Measurements from ENCODE around the gene ARID3C. TPM values are rescaled to one million over a fixed set of nuclear protein-coding genes. Genes with fewer than 3 reads are reported as not detected.

Gene ARID3C
- total and polyA plus RNA-seq, 3 donors from 2014 or later: 0.31 to 0.45 (median 0.37) TPM

DNA sequence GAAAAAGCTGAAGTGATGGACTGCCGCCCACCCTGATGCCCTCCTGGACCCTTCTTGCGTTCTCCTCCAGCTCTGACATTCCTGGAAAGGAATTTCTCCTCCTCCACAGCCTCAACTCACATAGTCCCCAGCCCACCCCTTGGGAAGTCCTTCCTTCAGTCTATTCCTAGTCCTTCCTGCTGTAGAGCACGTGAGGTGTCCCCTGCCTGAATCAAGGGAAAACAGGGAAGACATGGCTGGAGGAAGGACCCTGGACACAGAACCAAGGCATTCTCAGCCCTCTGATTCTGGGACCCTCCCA, 3.7 kb downstream of the ARID3C start:
- no peaks in the 10 kb centered on the region for H3K27me3 ChIP-seq
- H3K9me3 ChIP-seq: no peaks in the 10 kb centered on the region
- peaks cover 22% of the 10 kb centered on the region for H3K4me1 ChIP-seq
- TF ChIP-seq, protein P1, sequence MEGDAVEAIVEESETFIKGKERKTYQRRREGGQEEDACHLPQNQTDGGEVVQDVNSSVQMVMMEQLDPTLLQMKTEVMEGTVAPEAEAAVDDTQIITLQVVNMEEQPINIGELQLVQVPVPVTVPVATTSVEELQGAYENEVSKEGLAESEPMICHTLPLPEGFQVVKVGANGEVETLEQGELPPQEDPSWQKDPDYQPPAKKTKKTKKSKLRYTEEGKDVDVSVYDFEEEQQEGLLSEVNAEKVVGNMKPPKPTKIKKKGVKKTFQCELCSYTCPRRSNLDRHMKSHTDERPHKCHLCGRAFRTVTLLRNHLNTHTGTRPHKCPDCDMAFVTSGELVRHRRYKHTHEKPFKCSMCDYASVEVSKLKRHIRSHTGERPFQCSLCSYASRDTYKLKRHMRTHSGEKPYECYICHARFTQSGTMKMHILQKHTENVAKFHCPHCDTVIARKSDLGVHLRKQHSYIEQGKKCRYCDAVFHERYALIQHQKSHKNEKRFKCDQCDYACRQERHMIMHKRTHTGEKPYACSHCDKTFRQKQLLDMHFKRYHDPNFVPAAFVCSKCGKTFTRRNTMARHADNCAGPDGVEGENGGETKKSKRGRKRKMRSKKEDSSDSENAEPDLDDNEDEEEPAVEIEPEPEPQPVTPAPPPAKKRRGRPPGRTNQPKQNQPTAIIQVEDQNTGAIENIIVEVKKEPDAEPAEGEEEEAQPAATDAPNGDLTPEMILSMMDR (IDR thresholded peaks at IDR 0.05): no peak
- no peak for TF ChIP-seq POLR2A (IDR thresholded peaks at IDR 0.05)
- no peaks in the 10 kb centered on the region for H3K36me3 ChIP-seq (ENCODE audit: low read depth, missing control alignments)
- WGBS, 2 donors: 64 to 71% methylated on average over 3 of the region's 3 CpGs
- intact Hi-C loops (cut with DNase I; ENCODE audit: low total_unique reads): no loop called here
- no peak overlapping the region for H3K4me3 ChIP-seq
- H3K27ac ChIP-seq: no peak overlapping the region
- DNase-seq: no peak

DNA sequence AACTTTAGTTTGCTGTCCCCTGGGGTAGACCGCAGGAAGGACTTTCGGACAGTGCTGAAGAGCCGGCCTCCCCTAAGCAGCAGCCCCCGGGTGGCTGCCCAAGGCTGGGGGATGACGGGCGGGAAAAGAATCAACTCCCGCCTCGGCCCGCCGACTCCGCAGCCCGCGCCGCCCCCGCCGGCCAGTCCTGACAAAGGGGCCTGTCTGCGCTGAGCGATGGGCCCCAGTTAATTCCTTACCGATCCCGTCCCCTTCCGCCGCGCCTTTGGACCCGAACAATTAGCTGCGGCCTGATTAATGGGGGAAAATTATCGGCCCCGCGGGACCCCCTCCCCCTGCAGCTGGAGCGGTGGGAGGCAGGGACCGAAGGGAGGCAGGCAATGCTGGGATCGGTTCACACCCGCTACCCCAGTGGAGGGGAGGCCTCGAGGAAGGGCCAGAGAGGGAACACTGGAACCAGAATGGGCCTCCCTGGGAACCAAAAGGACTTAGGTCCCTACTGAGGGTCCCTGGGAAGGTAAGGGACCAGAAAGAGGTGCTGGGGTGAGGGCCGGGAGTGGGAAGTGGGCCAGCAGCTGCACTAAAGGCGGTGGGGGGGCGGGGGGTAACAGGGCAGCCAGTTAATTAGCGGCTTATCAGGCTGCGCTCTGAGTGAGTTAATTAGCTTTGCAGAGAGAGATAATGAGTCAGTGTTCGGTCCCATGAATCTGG, 4.2 kb downstream of the ARID3C start:
- Histone ChIP-seq H3K9me3 (no peaks in the 10 kb centered on the region), H3K27ac (no peak overlapping the region), H3K4me1 (peaks cover 22% of the 10 kb centered on the region), H3K27me3 (no peaks in the 10 kb centered on the region), H3K4me3 (no peak overlapping the region), H3K36me3 (ENCODE audit: low read depth, missing control alignments) (no peaks in the 10 kb centered on the region)
- intact Hi-C loops (cut with DNase I; ENCODE audit: low total_unique reads): no loop called here
- 10 to 14% methylated on average over 27 to 39 of the region's 39 CpGs for WGBS, 2 donors
- no peak for DNase-seq
- no peak for TF ChIP-seq POLR2A (IDR thresholded peaks at IDR 0.05)
- TF ChIP-seq, protein P1 (IDR thresholded peaks at IDR 0.05): no peak

DNA sequence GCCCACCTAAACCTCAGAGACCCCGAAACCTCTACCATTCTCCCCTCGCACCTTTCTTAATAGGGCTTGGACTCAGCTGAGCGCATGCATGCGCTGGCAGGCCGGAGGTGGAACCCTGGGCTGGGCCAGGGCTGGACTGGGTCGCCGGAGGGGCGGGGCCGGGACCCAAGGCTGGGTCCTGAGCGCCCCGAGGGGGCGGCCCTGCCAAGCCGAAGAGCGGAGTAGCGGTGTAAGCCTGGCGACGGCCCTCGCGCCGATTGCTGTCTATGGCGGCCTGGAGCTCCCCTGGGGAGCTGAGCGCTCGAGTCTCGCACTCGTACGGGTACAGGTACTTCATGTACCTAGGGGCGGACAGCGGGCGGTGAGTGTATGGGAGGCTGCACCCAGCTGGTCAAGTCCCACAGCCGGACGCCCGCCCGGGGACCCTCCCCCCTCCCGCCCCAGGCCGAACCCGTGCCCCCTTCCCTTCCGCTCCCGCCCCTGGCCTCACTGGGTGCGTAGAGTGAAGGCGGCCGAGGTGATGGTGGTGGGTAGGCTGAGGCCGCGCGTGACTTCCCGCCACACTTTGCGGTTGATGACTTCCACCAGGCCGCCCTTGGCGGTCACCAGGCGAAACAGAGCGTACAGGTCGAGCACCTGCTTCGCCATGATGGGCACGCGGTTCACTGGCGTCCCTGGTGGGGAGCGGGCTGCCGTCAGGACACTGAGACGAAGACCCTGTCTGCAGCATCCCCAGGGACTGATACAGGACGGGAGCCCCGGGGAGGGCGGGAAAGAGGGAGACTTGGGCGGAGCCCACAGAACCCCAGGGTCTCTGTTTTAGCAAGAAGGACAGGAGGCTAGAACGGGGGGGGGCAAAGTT, 5.3 kb downstream of the ARID3C start:
- Histone ChIP-seq H3K36me3 (ENCODE audit: low read depth, missing control alignments) (no peaks in the 10 kb centered on the region), H3K4me3 (peak overlapping the region in 1 of 2 donors; percentile 38), H3K27ac (no peak overlapping the region), H3K27me3 (no peaks in the 10 kb centered on the region), H3K4me1 (peaks cover 24% of the 10 kb centered on the region), H3K9me3 (no peaks in the 10 kb centered on the region)
- intact Hi-C loops (cut with DNase I; ENCODE audit: low total_unique reads): no loop called here
- DNase-seq: no peak
- 9 to 11% methylated on average over 25 to 63 of the region's 63 CpGs for WGBS, 2 donors
- no peak for TF ChIP-seq POLR2A (IDR thresholded peaks at IDR 0.05)
- TF ChIP-seq, protein P1 (IDR thresholded peaks at IDR 0.05): no peak

DNA sequence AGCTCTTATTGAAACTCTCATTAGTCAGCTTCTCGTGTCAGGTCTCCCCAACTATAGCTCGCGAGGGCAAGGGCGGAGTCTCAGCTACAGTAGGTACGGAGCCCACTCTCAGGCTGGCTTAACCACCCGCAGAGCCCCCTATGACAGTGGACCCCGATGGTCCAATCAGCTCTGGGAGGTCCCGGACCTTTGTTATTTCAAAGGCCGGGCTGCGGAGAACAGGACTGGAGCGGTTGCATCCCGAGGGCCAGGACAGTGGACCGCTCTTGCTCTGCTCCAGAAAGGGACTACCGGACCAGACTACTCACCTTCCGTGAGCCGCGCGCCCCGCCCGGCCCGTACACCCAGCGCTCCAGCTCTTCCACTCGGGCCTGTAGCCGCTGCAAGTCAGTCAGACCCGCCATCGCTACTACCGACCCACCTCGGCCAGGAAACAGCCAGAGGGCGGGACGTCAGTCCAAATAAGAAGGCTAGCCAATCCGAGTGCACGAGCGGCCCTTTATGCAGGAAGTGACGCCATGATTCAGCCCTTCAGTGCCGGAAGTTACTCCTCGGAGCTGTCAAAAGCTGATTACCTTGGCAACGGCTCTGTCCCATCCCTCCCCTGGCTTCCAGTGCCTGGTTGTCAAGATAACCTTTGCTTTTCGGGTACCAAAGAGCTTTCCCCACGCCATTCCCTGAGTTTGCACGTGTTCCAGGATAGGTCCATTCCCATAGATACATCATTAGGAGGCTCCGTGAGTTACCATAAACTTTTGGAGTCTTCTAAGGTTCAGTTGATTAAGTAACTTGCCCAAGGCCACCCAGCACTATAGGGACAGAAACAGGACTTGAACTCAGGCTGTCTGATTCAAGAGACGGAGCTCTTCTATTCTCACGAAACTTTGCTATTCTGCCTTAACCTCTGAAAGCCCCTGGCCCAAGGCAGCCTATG, 8.5 kb downstream of the ARID3C start, which contains the start of gene DCTN3:
Gene DCTN3, minus strand, starts transcription at position 435 of the 934 bp plus-strand sequence. Its CDS starts 31 bp downstream, at position 404.
- no peaks in the 10 kb centered on the region for H3K36me3 ChIP-seq (ENCODE audit: low read depth, missing control alignments)
- DNase-seq: peak; percentile 99
- WGBS, 2 donors: 3 to 4% methylated on average over 32 to 43 of the region's 43 CpGs
- H3K9me3 ChIP-seq: no peaks in the 10 kb centered on the region
- no peaks in the 10 kb centered on the region for H3K27me3 ChIP-seq
- no peak for TF ChIP-seq POLR2A (IDR thresholded peaks at IDR 0.05)
- TF ChIP-seq, protein P1 (IDR thresholded peaks at IDR 0.05): no peak
- intact Hi-C loops (cut with DNase I; ENCODE audit: low total_unique reads): no loop called here
- peaks cover 19% of the 10 kb centered on the region for H3K4me1 ChIP-seq
- H3K27ac ChIP-seq: no peak within 1 kb of the TSS
- peak within 1 kb of the TSS; percentile 68 to 78 for H3K4me3 ChIP-seq
